Uterus (tissue), 2 donors: ENCODE results near the gene UGT1A3.

Source experiments
- POLR2A ChIP-seq, 2 donors: fragments of 450-650 bp; IDR thresholded peaks; one replicate each; pipeline ENCODE4 v1.6.1; 2016; ENCODE audit warnings: antibody characterized with exemption in 2 of 2, mild to moderate bottlenecking in 1 of 2, moderate library complexity in 1 of 2
- TF ChIP-seq, protein P1 (sequence below), 4 experiments: fragments of 200-600 bp in 2 of 4; fragments of 450-650 bp in 2 of 4; sonication (generic) in 2 of 4; IDR thresholded peaks; one replicate each; pipeline ENCODE4 v1.5.1; 2016 to 2019; ENCODE audit warnings: antibody characterized with exemption in 4 of 4, mild to moderate bottlenecking in 2 of 4, moderate library complexity in 1 of 4

DNA sequence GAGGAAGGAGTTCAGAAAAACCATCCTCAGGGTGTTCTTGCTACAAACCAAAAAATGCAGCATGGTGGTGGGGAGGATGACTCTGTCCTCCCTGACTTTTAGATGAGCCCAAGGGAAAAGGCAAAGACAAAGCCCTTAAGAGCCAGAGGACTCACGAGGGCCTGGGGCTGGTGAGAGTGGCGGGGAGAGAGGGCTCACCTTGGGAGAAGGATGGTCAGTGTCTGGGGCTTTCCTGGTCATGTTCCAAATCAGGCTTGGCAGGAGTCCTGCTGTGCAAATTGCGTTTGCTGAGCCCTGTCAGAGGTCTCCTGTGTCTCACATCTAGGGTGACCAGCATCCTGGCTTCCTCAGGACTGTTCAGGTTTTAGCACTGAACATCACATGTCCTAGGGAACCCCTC is 35.9 kb downstream of the UGT1A3 start:
- TF ChIP-seq, protein P1, sequence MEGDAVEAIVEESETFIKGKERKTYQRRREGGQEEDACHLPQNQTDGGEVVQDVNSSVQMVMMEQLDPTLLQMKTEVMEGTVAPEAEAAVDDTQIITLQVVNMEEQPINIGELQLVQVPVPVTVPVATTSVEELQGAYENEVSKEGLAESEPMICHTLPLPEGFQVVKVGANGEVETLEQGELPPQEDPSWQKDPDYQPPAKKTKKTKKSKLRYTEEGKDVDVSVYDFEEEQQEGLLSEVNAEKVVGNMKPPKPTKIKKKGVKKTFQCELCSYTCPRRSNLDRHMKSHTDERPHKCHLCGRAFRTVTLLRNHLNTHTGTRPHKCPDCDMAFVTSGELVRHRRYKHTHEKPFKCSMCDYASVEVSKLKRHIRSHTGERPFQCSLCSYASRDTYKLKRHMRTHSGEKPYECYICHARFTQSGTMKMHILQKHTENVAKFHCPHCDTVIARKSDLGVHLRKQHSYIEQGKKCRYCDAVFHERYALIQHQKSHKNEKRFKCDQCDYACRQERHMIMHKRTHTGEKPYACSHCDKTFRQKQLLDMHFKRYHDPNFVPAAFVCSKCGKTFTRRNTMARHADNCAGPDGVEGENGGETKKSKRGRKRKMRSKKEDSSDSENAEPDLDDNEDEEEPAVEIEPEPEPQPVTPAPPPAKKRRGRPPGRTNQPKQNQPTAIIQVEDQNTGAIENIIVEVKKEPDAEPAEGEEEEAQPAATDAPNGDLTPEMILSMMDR (IDR thresholded peaks at IDR 0.05) = no peak
- TF ChIP-seq POLR2A (IDR thresholded peaks at IDR 0.05) = no peak
